HFFc6 (cell line): ENCODE measurements around the gene LGALS9. TPM values are rescaled to one million over a fixed set of nuclear protein-coding genes. Genes with fewer than 3 reads are reported as not detected.
"Not testable (repeated sequence)": the region's sequence is repeated elsewhere in the genome, so short reads cannot be mapped to it uniquely, and the experiment has no call there.

Experiments
- DNase-seq: peaks from one replicate; pipeline ENCODE4 v3.0.0-alpha.2; 2018
- H3K27ac Mint-ChIP-seq: 2 replicates; pipeline ENCODE4 v1.8.0; 2020; ENCODE audit warnings: mild to moderate bottlenecking, mixed read lengths
- H3K27me3 Mint-ChIP-seq: 2 replicates; pipeline ENCODE4 v1.8.0; 2021; ENCODE audit warnings: mild to moderate bottlenecking, moderate library complexity, mixed read lengths; ENCODE audit not compliant: insufficient read depth
- H3K36me3 Mint-ChIP-seq: 2 replicates; pipeline ENCODE4 v1.8.0; 2021; ENCODE audit warnings: low read depth, mixed read lengths
- H3K4me1 Mint-ChIP-seq: 2 replicates; pipeline ENCODE4 v1.8.0; 2020; ENCODE audit warnings: low read depth, mixed read lengths
- H3K4me3 Mint-ChIP-seq: 2 replicates; pipeline ENCODE4 v1.8.0; 2020; ENCODE audit warnings: mild to moderate bottlenecking, moderate library complexity, mixed read lengths
- H3K9me3 Mint-ChIP-seq: 2 replicates; pipeline ENCODE4 v1.8.0; 2020; ENCODE audit warnings: mild to moderate bottlenecking, mixed read lengths
- CTCF ChIP-seq: fragments of 200-600 bp; sonication (generic); IDR thresholded peaks from 2 replicates; pipeline ENCODE4 v1.5.0; 2021; ENCODE audit warnings: antibody characterized with exemption, mild to moderate bottlenecking
- total RNA-seq, 6 experiments: library from RNA; stranded (reverse); fragmentation: NEBNext Ultra II Directional; extraction: Animal tissue kit (Norgen Biotek cat#: 25700); gene quantifications; 2 replicates in 1 of 6; 3 replicates in 5 of 6; pipeline ENCODE4 v1.2.3, GENCODE V29; 2021

LGALS9 gene
- total RNA-seq, 6 experiments from 2014 or later, result 0.17 TPM; not detected in 4

- no peak for TF ChIP-seq CTCF
- no peaks in the 10 kb centered on the region; the same call in none of the 2 replicates for H3K27me3 Mint-ChIP-seq
- H3K27ac Mint-ChIP-seq, result no peak overlapping the region
- no peaks in the 10 kb centered on the region for H3K36me3 Mint-ChIP-seq
- no peaks in the 10 kb centered on the region for H3K9me3 Mint-ChIP-seq
- DNase-seq, result no peak
- H3K4me3 Mint-ChIP-seq, result no peak overlapping the region
- H3K4me1 Mint-ChIP-seq, result no peaks in the 10 kb centered on the region; the same call in 1 of the 2 replicates
Observed at GRCh38 chr17:27635275-27635823, 4.4 kb downstream of the LGALS9 start.

GRCh38 chr17:27636005-27636520, 5.1 kb downstream of the LGALS9 start:
- not testable (repeated sequence) for H3K27me3 Mint-ChIP-seq, H3K9me3 Mint-ChIP-seq, H3K27ac Mint-ChIP-seq, H3K36me3 Mint-ChIP-seq, DNase-seq, H3K4me3 Mint-ChIP-seq, H3K4me1 Mint-ChIP-seq

- not testable (repeated sequence) for H3K27me3 Mint-ChIP-seq, H3K4me1 Mint-ChIP-seq, H3K36me3 Mint-ChIP-seq, H3K27ac Mint-ChIP-seq, H3K4me3 Mint-ChIP-seq, DNase-seq, H3K9me3 Mint-ChIP-seq
Observed at GRCh38 chr17:27637818-27638217, 6.8 kb downstream of the LGALS9 start.

- H3K4me3 Mint-ChIP-seq, H3K9me3 Mint-ChIP-seq, H3K36me3 Mint-ChIP-seq, H3K4me1 Mint-ChIP-seq, DNase-seq, H3K27ac Mint-ChIP-seq: not testable (repeated sequence)
- H3K27me3 Mint-ChIP-seq, result peaks cover 12% of the 10 kb centered on the region
Observed at GRCh38 chr17:27638415-27638914, 7.5 kb downstream of the LGALS9 start.

- peaks cover 16% of the 10 kb centered on the region for H3K27me3 Mint-ChIP-seq
- no peaks in the 10 kb centered on the region for H3K4me1 Mint-ChIP-seq
- no peak overlapping the region for H3K27ac Mint-ChIP-seq
- TF ChIP-seq CTCF, result no peak
- no peak overlapping the region for H3K4me3 Mint-ChIP-seq
- no peaks in the 10 kb centered on the region for H3K36me3 Mint-ChIP-seq
- no peaks in the 10 kb centered on the region for H3K9me3 Mint-ChIP-seq
- DNase-seq, result no peak
Observed at GRCh38 chr17:27640790-27641189, 9.8 kb downstream of the LGALS9 start.

GRCh38 chr17:27644586-27644985, 13.6 kb downstream of the LGALS9 start:
- no peak for DNase-seq
- no peak for TF ChIP-seq CTCF
- Mint-ChIP-seq H3K4me3 (no peak overlapping the region), H3K27ac (no peak overlapping the region), H3K9me3 (no peaks in the 10 kb centered on the region), H3K36me3 (no peaks in the 10 kb centered on the region), H3K4me1 (no peaks in the 10 kb centered on the region), H3K27me3 (peaks cover 28% of the 10 kb centered on the region)

- TF ChIP-seq CTCF, result peak; percentile 49
- not testable (repeated sequence) for H3K4me3 Mint-ChIP-seq, H3K9me3 Mint-ChIP-seq, H3K4me1 Mint-ChIP-seq, DNase-seq, H3K27ac Mint-ChIP-seq, H3K36me3 Mint-ChIP-seq
- H3K27me3 Mint-ChIP-seq, result peaks cover 28% of the 10 kb centered on the region
Observed at GRCh38 chr17:27645621-27646020, 14.6 kb downstream of the LGALS9 start.
